Caco-2 (cell line): ENCODE measurements around the gene FOXN3. TPM values are rescaled to one million over a fixed set of nuclear protein-coding genes. Genes with fewer than 3 reads are reported as not detected.

Source experiments
- BruUV-seq: library from RNA; stranded (reverse); fragments of 400-500 nt; replicated peaks from 2 replicates; lab custom pipeline; 2021; lab: Mats Ljungman, UMichigan
- CTCF ChIA-PET: fragments of 300-600 bp; sonication (Branson Sonifier 250); formaldehyde crosslinking; loops from one replicate; lab custom pipeline; 2022; ENCODE audit warnings: antibody characterized with exemption; lab: Charles Lee
- POLR2A ChIA-PET: fragments of 300-600 bp; sonication (Branson Sonifier 250); formaldehyde crosslinking; loops from one replicate; lab custom pipeline; 2022; ENCODE audit warnings: antibody characterized with exemption; lab: Charles Lee
- DNase-seq, 2 experiments: peaks; one replicate each; pipeline versions ENCODE4 v3.0.0 to v3.0.0-alpha.2; 2020 to 2022
- H3K27me3 ChIP-seq: replicated peaks from 2 replicates; pipeline ENCODE4 v1.6.0; 2011; ENCODE audit warnings: low read length; ENCODE audit not compliant: control insufficient read depth, insufficient read depth
- H3K36me3 ChIP-seq: 2 replicates; pipeline ENCODE4 v1.5.1; 2011; ENCODE audit warnings: low read length; ENCODE audit not compliant: control insufficient read depth, insufficient read depth
- H3K4me1 ChIP-seq: fragments of 250-450 bp; sonication (Bioruptor Pico); 2 replicates; pipeline ENCODE4 v1.5.1; 2020; ENCODE audit warnings: mild to moderate bottlenecking
- H3K4me3 ChIP-seq: 2 replicates; pipeline ENCODE4 v1.5.1; 2011; ENCODE audit warnings: low read depth, mild to moderate bottlenecking, control low read depth, low read length
- H3K9me3 ChIP-seq: fragments of 250-450 bp; sonication (Bioruptor Pico); 2 replicates; pipeline ENCODE4 v1.5.1; 2020; ENCODE audit warnings: mild to moderate bottlenecking, moderate library complexity
- H3K27ac Mint-ChIP-seq: one replicate; pipeline ENCODE4 v1.8.0; 2022; ENCODE audit warnings: mixed read lengths; ENCODE audit not compliant: unreplicated experiment
- H3K27me3 Mint-ChIP-seq: one replicate; pipeline ENCODE4 v1.8.0; 2022; ENCODE audit warnings: mixed read lengths; ENCODE audit not compliant: insufficient read depth, unreplicated experiment
- H3K36me3 Mint-ChIP-seq: one replicate; pipeline ENCODE4 v1.8.0; 2022; ENCODE audit warnings: mild to moderate bottlenecking, mixed read lengths; ENCODE audit not compliant: insufficient read depth, unreplicated experiment
- H3K4me1 Mint-ChIP-seq: one replicate; pipeline ENCODE4 v1.8.0; 2022; ENCODE audit warnings: low read depth, mixed read lengths; ENCODE audit not compliant: unreplicated experiment
- H3K4me3 Mint-ChIP-seq: one replicate; pipeline ENCODE4 v1.8.0; 2022; ENCODE audit warnings: mild to moderate bottlenecking, moderate library complexity, mixed read lengths; ENCODE audit not compliant: unreplicated experiment
- H3K9me3 Mint-ChIP-seq: one replicate; pipeline ENCODE4 v1.8.0; 2022; ENCODE audit warnings: mixed read lengths; ENCODE audit not compliant: unreplicated experiment
- CTCF ChIP-seq, 2 experiments: fragments of 200-600 bp in 1 of 2; IDR thresholded peaks; 1 replicate in 1 of 2; 2 replicates in 1 of 2; pipeline versions ENCODE4 v1.5.1 to v1.8.0; 2011 to 2022; ENCODE audit warnings: antibody characterized with exemption in 1 of 2, control low read depth in 1 of 2, inconsistent platforms in 1 of 2, low read depth in 1 of 2, low read length in 1 of 2, mild to moderate bottlenecking in 1 of 2, moderate library complexity in 1 of 2; ENCODE audit not compliant: insufficient read depth in 1 of 2, severe bottlenecking in 1 of 2, unreplicated experiment in 1 of 2
- intact Hi-C: fragments of 100-400 bp; cut with micrococcal nuclease; formaldehyde crosslinking; loops from one replicate; pipeline ENCODE4 v1.10.0; 2022; ENCODE audit not compliant: unreplicated experiment
- total RNA-seq: library from RNA; stranded (reverse); gene quantifications from 2 replicates; pipeline ENCODE4 v1.2.3, GENCODE V29; 2022

FOXN3 gene
- total RNA-seq, 1 experiment from 2014 or later, result 20.6 TPM

- Mint-ChIP-seq H3K27ac (peak overlapping the region; percentile 26), H3K36me3 (no peaks in the 10 kb centered on the region)
- POLR2A ChIA-PET, result no interaction called here
Measured at GRCh38 chr14:89399594-89400068, 17.4 kb downstream of the FOXN3 start.

GRCh38 chr14:89399157-89399556, 17.9 kb downstream of the FOXN3 start:
- no peak for TF ChIP-seq CTCF (IDR thresholded peaks at IDR 0.05; ENCODE audit: insufficient read depth in 1 of 2, low read depth in 1 of 2, low read length in 1 of 2, severe bottlenecking in 1 of 2, unreplicated experiment in 1 of 2)
- H3K36me3 Mint-ChIP-seq, result no peaks in the 10 kb centered on the region
- ChIA-PET POLR2A (no interaction called here), CTCF (no interaction called here)
- H3K9me3 Mint-ChIP-seq, result no peaks in the 10 kb centered on the region
- H3K27me3 Mint-ChIP-seq, result no peaks in the 10 kb centered on the region
- DNase-seq, result no peak
- no peaks in the 10 kb centered on the region; the same call in 1 of the 2 replicates for H3K36me3 ChIP-seq
- H3K4me1 Mint-ChIP-seq, result no peaks in the 10 kb centered on the region
- H3K4me1 ChIP-seq, result no peaks in the 10 kb centered on the region
- intact Hi-C loops, result no loop called here
- H3K4me3 Mint-ChIP-seq, result no peak overlapping the region
- peak overlapping the region; percentile 26 for H3K27ac Mint-ChIP-seq
- no peaks in the 10 kb centered on the region for H3K9me3 ChIP-seq
- H3K27me3 ChIP-seq, result no peaks in the 10 kb centered on the region
- no peak overlapping the region for H3K4me3 ChIP-seq
- no TSS peak for BruUV-seq

More at GRCh38 chr14:89399594-89400068, 17.4 kb downstream of the FOXN3 start:
- no peaks in the 10 kb centered on the region for H3K27me3 Mint-ChIP-seq
- CTCF ChIA-PET, result no interaction called here
- Histone ChIP-seq H3K27me3 (no peaks in the 10 kb centered on the region), H3K4me1 (no peaks in the 10 kb centered on the region), H3K9me3 (no peaks in the 10 kb centered on the region), H3K36me3 (no peaks in the 10 kb centered on the region; the same call in 1 of the 2 replicates), H3K4me3 (no peak overlapping the region)
- no peak for TF ChIP-seq CTCF (IDR thresholded peaks at IDR 0.05; ENCODE audit: insufficient read depth in 1 of 2, low read depth in 1 of 2, low read length in 1 of 2, severe bottlenecking in 1 of 2, unreplicated experiment in 1 of 2)
- H3K4me3 Mint-ChIP-seq, result no peak overlapping the region
- no TSS peak for BruUV-seq
- peak; percentile 41 to 53 for DNase-seq
- intact Hi-C loops, result no loop called here
- no peaks in the 10 kb centered on the region for H3K4me1 Mint-ChIP-seq
- H3K9me3 Mint-ChIP-seq, result no peaks in the 10 kb centered on the region

- H3K9me3 Mint-ChIP-seq, result no peaks in the 10 kb centered on the region
- intact Hi-C loops, result no loop called here
- H3K27ac Mint-ChIP-seq, result no peak overlapping the region
- no peaks in the 10 kb centered on the region for H3K36me3 Mint-ChIP-seq
- no peak for DNase-seq
- ChIA-PET CTCF (interaction anchor here (0.7 kb wide), 1 partner anchor 17 kb away, joined by 5 read pairs; no protein-coding TSS in a partner anchor), POLR2A (no interaction called here)
- no peaks in the 10 kb centered on the region; the same call in 1 of the 2 replicates for H3K36me3 ChIP-seq
- BruUV-seq, result no TSS peak
- no peak overlapping the region for H3K4me3 Mint-ChIP-seq
- no peaks in the 10 kb centered on the region for H3K4me1 ChIP-seq
- no peaks in the 10 kb centered on the region for H3K4me1 Mint-ChIP-seq
- H3K4me3 ChIP-seq, result no peak overlapping the region
- no peak for TF ChIP-seq CTCF (IDR thresholded peaks at IDR 0.05; ENCODE audit: insufficient read depth in 1 of 2, low read depth in 1 of 2, low read length in 1 of 2, severe bottlenecking in 1 of 2, unreplicated experiment in 1 of 2)
- H3K9me3 ChIP-seq, result no peaks in the 10 kb centered on the region
- H3K27me3 ChIP-seq, result no peaks in the 10 kb centered on the region
- no peaks in the 10 kb centered on the region for H3K27me3 Mint-ChIP-seq
Measured at GRCh38 chr14:89397569-89398230, 19.3 kb downstream of the FOXN3 start.
